Measurements from ENCODE around the gene SPATA12.

Gene SPATA12

DNA sequence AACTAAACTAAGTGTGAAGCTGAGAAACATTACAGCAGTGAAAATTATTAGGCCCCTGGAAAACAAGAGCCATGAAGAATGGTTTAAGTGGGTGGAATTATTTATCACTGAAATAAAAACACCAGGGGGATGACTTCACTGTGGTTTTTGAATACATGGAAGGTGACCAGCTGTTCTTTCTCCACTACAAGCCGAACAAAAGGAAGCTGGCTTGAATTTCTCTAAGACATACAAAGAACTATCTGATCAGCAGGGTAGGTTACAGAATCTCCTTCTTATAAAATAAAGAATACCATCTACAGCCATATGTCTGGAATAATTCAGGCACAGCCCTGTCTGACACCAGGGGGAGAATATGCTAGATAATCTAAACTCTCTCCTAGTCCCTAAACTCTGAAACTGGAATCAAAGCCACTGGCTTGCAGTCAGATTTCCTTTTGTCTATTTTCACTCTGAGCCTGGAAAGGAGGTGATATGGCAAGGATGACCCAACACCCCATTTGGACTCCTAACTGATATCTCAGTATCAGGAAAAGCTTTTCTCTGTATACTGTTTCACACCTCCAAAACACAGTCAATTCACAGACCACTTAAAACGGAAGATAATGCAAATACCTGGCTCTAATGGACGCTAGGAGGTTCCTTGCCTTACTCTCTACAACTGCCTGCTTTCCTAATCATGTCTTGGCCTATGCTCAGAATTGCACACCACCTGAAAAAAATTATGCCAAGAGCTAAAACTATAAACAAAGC, 31.2 kb downstream of the SPATA12 start:
- in situ Hi-C loops (cut with HindIII; ENCODE audit: low pct_unique_long_range_greater_than_20kb, low sequenced_read_pairs): no loop called here
- no peak for DNase-seq (ENCODE audit: low read depth in 1 of 2, low spot score in 1 of 2)
- no peak for TF ChIP-seq JUND (IDR thresholded peaks at IDR 0.05; ENCODE audit: low read depth)

DNA sequence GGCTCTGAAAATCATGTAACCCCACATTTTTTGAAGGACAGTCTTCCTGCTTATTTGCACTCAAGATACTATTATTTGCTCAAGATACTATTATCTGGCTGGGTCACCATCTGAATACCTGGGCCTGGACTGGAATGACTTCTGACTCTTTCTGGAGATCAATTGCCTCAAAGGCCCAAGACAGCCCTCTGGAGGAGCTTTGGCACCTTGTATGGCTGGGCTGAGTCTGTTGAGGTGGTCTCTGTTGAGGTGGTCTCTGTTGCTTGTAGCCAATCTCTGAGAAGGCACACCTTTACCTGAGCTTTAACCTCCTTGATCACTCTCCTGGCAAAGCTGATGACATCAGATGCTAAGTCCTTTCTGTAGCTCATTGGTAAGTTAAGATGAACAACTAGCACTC, 33.0 kb downstream of the SPATA12 start:
- in situ Hi-C loops (cut with HindIII; ENCODE audit: low pct_unique_long_range_greater_than_20kb, low sequenced_read_pairs): no loop called here
- no peak for TF ChIP-seq JUND (IDR thresholded peaks at IDR 0.05; ENCODE audit: low read depth)
- DNase-seq (ENCODE audit: low read depth in 1 of 2, low spot score in 1 of 2): no peak

DNA sequence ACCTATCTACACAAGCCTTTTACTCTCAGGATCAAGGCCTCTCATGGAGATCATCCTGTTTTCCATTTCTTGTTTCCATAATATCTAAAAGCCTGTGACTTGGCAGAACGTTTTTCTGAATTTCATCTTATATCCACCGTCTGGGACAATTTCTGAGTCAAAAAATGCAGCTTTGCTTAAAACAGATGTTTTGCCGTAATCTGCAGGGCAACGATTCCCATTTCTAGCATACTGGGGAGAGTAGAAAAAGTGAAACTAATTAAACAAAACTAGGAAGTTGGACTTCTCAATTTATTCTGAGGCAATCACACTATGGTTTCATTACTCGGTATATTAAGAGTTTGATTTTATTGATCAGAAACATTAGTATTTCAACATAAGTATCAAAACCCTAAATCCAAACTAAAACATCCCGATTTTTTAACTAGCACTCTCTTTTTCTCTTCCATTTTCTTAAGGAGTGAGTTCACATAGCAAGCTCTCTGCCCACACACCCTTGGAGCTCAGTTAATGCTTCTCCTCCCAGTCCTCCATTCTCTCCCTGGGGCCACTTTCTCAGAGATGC, 33.6 kb downstream of the SPATA12 start:
- TF ChIP-seq JUND (IDR thresholded peaks at IDR 0.05; ENCODE audit: low read depth): no peak
- in situ Hi-C loops (cut with HindIII; ENCODE audit: low pct_unique_long_range_greater_than_20kb, low sequenced_read_pairs): no loop called here
- DNase-seq (ENCODE audit: low read depth in 1 of 2, low spot score in 1 of 2): no peak

DNA sequence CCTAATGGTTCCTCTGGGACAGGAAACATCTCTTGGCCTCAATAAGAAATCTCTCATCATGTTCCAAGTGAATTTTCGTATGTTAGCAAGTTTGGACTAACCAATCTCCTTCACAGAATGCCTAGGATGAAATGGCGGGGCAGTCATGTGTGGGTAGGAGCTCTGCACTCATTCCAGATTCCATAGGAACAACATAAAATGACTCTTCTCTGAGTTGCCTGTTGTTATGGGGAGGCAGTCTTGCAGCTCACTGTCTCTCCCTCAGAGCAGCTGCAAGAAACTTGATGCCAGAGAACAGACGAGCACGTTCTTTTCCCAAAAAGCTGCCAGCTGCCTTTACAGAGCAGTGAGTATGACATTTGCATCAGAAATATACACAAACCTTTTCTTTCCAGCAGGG, 34.1 kb downstream of the SPATA12 start:
- DNase-seq (ENCODE audit: low read depth in 1 of 2, low spot score in 1 of 2): no peak
- in situ Hi-C loops (cut with HindIII; ENCODE audit: low pct_unique_long_range_greater_than_20kb, low sequenced_read_pairs): no loop called here
- TF ChIP-seq JUND (IDR thresholded peaks at IDR 0.05; ENCODE audit: low read depth): no peak

DNA sequence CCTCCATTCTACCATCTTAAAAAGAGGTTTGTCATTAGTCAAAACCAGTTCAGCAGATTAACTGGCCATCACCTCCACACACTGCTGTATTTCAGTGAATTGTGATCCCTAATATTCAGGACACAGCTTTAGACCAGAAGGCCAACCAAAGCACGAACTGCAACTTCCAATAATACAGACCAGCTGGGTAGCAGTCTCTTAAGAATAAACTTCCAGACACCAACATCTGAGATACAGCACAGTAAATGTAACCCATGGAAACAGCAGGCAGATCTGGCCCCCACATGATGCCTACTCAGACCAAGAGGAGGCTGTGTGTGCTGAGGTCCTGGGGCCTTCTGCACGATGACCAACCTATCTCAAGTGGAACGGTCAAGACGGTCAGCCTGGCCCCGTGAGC, 34.9 kb downstream of the SPATA12 start:
- no peak for TF ChIP-seq JUND (IDR thresholded peaks at IDR 0.05; ENCODE audit: low read depth)
- in situ Hi-C loops (cut with HindIII; ENCODE audit: low pct_unique_long_range_greater_than_20kb, low sequenced_read_pairs): no loop called here
- DNase-seq (ENCODE audit: low read depth in 1 of 2, low spot score in 1 of 2): no peak

DNA sequence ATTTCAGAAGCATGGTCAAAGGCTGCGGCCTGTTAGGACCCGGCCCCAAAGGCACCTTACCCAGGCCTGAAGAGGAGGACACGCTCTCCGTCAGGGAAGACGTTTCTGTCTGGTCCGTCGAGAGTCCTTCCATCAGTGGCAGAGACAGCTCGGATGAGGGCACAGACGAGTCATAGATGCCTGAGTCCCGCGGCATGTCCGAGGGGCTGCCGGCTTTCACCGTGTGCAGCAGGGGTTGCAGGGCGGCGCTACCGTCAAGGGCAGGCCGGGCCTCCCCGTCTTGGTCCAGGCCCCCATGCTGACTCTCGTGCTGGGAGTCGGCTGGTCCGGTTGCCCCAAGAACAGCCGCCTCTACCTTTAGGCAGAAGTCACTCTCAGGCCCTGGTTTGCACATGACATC, 37.1 kb downstream of the SPATA12 start:
- in situ Hi-C loops (cut with HindIII; ENCODE audit: low pct_unique_long_range_greater_than_20kb, low sequenced_read_pairs): no loop called here
- no peak for TF ChIP-seq JUND (IDR thresholded peaks at IDR 0.05; ENCODE audit: low read depth)
- DNase-seq (ENCODE audit: low read depth in 1 of 2, low spot score in 1 of 2): no peak

DNA sequence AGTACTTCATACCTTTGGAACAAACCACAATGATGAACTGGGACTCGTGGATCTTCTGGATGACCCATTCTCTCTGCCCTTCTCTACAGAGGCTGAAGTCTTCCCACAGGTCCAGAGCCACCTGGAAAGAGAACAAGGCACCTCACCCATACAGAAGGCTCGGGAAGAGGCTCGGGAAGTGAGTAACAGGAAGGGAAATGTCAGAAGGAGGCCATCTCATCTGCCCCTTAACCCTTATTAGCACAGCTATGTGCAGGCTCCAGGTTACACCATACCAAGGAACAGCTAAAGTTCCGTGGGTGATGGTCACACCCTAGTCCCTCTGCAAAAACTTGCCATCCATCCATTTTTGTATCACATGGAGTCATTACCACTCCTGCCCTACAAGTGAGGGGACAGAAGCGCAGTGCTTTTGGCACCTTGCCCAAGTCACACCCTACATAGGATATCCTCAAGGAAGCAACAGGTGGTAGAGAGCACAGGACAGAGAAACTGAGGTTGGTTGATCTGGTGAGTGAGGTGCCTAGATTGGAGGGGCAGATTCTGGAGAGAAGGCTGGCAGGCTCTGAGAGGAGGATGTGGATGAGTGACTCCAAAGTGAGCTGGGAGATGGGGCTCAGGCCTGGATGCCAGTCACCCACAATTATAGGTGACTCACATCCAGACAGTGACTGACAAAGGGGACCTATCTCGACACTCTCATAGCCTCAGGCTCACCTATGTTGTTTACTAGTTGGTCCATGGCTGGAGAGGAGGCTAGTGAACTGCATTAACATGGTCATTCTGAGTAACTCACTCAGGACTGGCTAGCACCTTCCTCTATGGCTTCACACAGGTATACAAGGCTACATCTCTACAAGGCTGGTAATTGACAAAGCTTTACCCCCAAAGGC, 38.2 kb downstream of the SPATA12 start:
- TF ChIP-seq JUND (IDR thresholded peaks at IDR 0.05; ENCODE audit: low read depth): no peak
- no peak for DNase-seq (ENCODE audit: low read depth in 1 of 2, low spot score in 1 of 2)
- in situ Hi-C loops (cut with HindIII; ENCODE audit: low pct_unique_long_range_greater_than_20kb, low sequenced_read_pairs): no loop called here

DNA sequence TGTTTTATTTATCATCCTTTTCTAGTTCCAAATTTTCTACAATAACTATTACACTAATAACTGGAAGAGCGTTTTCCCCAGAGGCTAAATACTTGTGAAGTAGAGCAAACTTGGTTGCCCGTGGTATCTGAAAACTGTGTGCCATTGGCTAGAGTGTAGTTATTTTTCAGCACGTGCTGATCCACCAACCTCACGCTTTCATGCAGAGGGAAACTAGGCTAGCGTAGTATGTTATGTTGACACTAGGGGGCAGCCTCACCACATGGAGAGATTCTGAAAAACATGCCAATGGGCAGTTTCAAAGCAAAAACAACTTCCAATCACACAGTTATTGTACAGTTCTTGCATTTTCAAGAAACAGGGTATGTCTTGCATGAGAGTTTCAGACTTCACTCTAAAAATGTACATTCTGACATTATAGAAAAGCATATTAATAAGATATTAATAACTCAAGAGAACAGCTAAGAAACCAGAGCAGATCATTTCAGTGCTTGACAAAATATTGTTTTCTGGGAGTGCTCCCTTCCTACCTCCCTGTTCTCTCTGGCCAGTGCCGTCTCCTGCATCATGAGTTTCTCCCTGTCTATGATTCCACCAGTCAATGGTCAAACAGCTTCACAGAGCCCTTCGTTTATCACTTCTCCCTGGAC, 39.7 kb downstream of the SPATA12 start:
- DNase-seq (ENCODE audit: low read depth in 1 of 2, low spot score in 1 of 2): peak; percentile 22 to 73
- in situ Hi-C loops (cut with HindIII; ENCODE audit: low pct_unique_long_range_greater_than_20kb, low sequenced_read_pairs): no loop called here
- TF ChIP-seq JUND (IDR thresholded peaks at IDR 0.05; ENCODE audit: low read depth): no peak

DNA sequence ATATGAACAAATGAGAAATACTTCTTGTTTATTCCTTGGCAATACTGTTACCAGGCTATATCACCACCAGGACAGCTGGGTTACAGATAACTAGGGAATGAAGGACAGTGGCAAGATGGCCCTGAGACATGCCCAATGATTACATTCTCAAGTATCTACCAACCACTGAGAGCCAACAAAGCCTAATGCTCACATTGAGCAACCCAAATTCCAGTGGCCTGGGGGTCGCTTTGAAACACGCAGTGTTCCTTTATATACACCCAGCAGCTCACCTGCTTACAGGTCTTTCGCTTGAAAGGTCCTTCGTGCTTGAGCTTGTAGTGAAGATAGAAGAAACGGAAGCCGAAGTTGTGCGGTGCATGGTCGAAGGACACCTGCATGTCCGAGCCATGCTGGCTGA, 45.1 kb downstream of the SPATA12 start:
- TF ChIP-seq JUND (IDR thresholded peaks at IDR 0.05; ENCODE audit: low read depth): no peak
- no peak for DNase-seq (ENCODE audit: low read depth in 1 of 2, low spot score in 1 of 2)
- in situ Hi-C loops (cut with HindIII; ENCODE audit: low pct_unique_long_range_greater_than_20kb, low sequenced_read_pairs): no loop called here

DNA sequence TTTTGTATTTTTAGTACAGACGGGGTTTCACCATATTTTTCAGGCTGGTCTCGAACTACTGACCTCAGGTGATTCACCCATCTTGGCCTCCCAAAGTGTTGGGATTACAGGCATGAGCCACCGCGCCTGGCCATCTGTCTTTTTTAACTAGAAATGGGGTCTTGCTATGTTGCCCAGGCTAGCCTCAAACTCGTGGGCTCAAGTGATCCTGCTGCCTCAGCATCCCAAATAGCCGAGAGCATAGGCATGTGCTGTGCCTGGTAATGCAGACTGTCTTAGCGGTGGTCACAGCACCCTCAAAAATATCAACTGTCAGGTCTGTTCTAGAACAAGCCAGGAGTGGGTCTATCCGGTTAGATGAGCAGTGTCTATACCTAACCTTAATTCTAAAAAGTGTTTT, 48.2 kb downstream of the SPATA12 start:
- no peak for TF ChIP-seq JUND (IDR thresholded peaks at IDR 0.05; ENCODE audit: low read depth)
- in situ Hi-C loops (cut with HindIII; ENCODE audit: low pct_unique_long_range_greater_than_20kb, low sequenced_read_pairs): no loop called here
- no peak for DNase-seq (ENCODE audit: low read depth in 1 of 2, low spot score in 1 of 2)

DNA sequence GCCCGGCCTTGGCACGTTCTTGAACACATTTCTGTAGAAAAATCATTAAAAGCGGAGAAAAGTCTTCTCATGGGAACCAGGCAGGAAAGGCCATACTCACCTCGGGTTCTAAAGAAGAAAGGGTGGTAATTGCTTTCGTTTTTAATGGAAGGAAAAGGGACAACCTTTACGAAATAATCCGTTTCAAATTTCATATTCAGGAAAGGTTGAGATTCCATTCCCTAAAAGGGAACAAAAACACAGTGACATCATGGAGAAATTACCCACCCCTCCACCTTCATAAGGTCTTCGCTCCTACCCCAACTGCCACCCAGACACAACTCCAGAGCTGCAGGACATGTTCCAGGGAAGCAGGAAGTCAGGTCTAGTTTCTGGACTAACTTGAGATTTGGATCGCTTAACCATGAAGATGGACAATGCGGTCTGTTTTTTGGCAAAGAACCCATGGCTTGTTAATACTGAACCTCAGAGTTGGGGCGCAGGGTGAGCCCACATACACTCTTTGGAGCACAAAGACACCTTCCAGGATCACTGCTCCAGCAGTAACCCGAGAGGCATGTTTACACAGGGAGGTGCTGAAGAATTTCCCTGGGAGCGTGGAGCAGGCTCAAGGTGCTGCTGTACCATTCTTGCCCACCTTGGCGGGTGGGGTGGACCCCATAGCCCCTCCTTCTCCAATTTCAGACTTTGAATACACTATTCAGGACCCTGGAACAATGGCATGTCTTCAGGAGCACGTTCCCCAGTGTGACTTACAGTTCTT, 49.2 kb downstream of the SPATA12 start:
- in situ Hi-C loops (cut with HindIII; ENCODE audit: low pct_unique_long_range_greater_than_20kb, low sequenced_read_pairs): no loop called here
- DNase-seq (ENCODE audit: low read depth in 1 of 2, low spot score in 1 of 2): peak; percentile 11 to 42
- TF ChIP-seq JUND (IDR thresholded peaks at IDR 0.05; ENCODE audit: low read depth): no peak

DNA sequence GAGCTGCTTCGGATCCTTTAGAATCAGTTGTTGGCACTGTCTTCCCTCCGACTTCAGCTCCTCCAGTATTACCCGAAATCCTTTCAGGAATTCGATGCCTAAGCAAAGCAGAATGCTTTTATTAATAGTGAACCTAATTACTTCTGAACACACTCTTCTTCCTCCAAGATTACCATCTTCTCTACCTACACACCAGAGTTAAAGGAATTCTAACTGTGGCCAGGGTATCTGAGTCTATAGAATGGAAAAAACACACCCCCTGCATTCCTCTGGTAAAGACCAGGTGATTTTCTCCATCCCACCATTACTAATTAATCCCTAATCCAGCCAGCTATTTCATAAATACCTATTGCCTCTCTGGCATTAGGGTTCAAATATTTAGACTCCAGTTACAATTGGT, 49.8 kb downstream of the SPATA12 start:
- in situ Hi-C loops (cut with HindIII; ENCODE audit: low pct_unique_long_range_greater_than_20kb, low sequenced_read_pairs): no loop called here
- no peak for TF ChIP-seq JUND (IDR thresholded peaks at IDR 0.05; ENCODE audit: low read depth)
- no peak for DNase-seq (ENCODE audit: low read depth in 1 of 2, low spot score in 1 of 2)

All from T47D (cell line).